Measurements from ENCODE around the gene METRN. TPM values are rescaled to one million over a fixed set of nuclear protein-coding genes. Genes with fewer than 3 reads are reported as not detected.
A peak's percentile ranks its signal among the peaks of the same experiment; 100 is the strongest.

The METRN gene
- total and polyA plus RNA-seq, 12 donors, result 1.3 to 189 (median 75.6) TPM

GRCh38 chr16:667780-668518 lies 47.0 kb upstream of the METRN start, which contains the start of gene RHOT2:
RHOT2 (plus strand) TSS chr16:668132; CDS start chr16:668200, 68 bp downstream.
- peak; percentile 92 to 96 (median 94) for DNase-seq
- TF ChIP-seq POLR2A (IDR thresholded peaks at IDR 0.05) (peak in 1 of 2 donors; percentile 64), CTCF (IDR thresholded peaks at IDR 0.05) (peak; percentile 32 to 97 (median 69))
- peaks cover 0 to 36% of the 10 kb centered on the region in 2 donors for H3K36me3 ChIP-seq (replicated peaks in 1 of 2)
- intact Hi-C loops (cut with DNase I), result loop anchor here in 1 of 2 donors (5.0 kb wide), 1 partner anchor 86 kb away; no protein-coding TSS in a partner anchor
- H3K27ac ChIP-seq, result peak within 1 kb of the TSS; percentile 25 to 93 (median 80)
- no peaks in the 10 kb centered on the region for H3K27me3 ChIP-seq
- 0 to 1% (median 0%) methylated on average over 6 to 78 of the region's 78 CpGs for WGBS, 4 donors
- peak within 1 kb of the TSS; percentile 73 to 87 (median 83) for H3K4me3 ChIP-seq
- peaks cover 7 to 18% of the 10 kb centered on the region in 2 donors for H3K4me1 ChIP-seq (replicated peaks in 1 of 2)
- no peaks in the 10 kb centered on the region for H3K9me3 ChIP-seq (replicated peaks in 1 of 3)

GRCh38 chr16:668519-669171 lies 46.3 kb upstream of the METRN start:
- no peaks in the 10 kb centered on the region for H3K27me3 ChIP-seq
- DNase-seq, result no peak
- H3K27ac ChIP-seq, result peak overlapping the region; percentile 25 to 93 (median 80)
- peak overlapping the region; percentile 73 to 87 (median 83) for H3K4me3 ChIP-seq
- 0 to 8% (median 6%) methylated on average over 1 to 50 of the region's 50 CpGs for WGBS, 4 donors
- no peaks in the 10 kb centered on the region for H3K9me3 ChIP-seq (replicated peaks in 1 of 3)
- TF ChIP-seq POLR2A (IDR thresholded peaks at IDR 0.05) (no peak), CTCF (IDR thresholded peaks at IDR 0.05) (no peak)
- intact Hi-C loops (cut with DNase I), result loop anchor here in 1 of 2 donors (5.0 kb wide), 1 partner anchor 86 kb away; no protein-coding TSS in a partner anchor
- peaks cover 7 to 18% of the 10 kb centered on the region in 2 donors for H3K4me1 ChIP-seq (replicated peaks in 1 of 2)
- peaks cover 0 to 43% of the 10 kb centered on the region in 2 donors for H3K36me3 ChIP-seq (replicated peaks in 1 of 2)

GRCh38 chr16:669666-670065 lies 45.3 kb upstream of the METRN start:
- intact Hi-C loops (cut with DNase I), result loop anchor here in 1 of 2 donors (5.0 kb wide), 1 partner anchor 87 kb away; no protein-coding TSS in a partner anchor
- Histone ChIP-seq H3K27me3 (no peaks in the 10 kb centered on the region), H3K27ac (no peak overlapping the region), H3K4me1 (replicated peaks in 1 of 2) (peaks cover 15 to 24% of the 10 kb centered on the region in 2 donors), H3K36me3 (replicated peaks in 1 of 2) (peaks cover 0 to 44% of the 10 kb centered on the region in 2 donors), H3K9me3 (replicated peaks in 1 of 3) (no peaks in the 10 kb centered on the region), H3K4me3 (no peak overlapping the region)
- DNase-seq, result no peak
- WGBS, 4 donors, result 91 to 96% (median 96%) methylated on average over 8 to 13 of the region's 13 CpGs
- TF ChIP-seq POLR2A (IDR thresholded peaks at IDR 0.05) (no peak), CTCF (IDR thresholded peaks at IDR 0.05) (no peak)

Data from adrenal gland (tissue), 12 donors.